Inflammatory macrophage (primary cell): ENCODE measurements around the gene APOL6.

Experiments used
- DNase-seq, 2 donors: peaks; one replicate each; pipeline ENCODE4 v3.0.0-alpha.2; 2020 to 2022
- total RNA-seq, 18 experiments: gene quantifications; one replicate each; lab custom pipeline; 2026; ENCODE audit warnings: mixed read lengths in 6 of 18, inconsistent platforms in 2 of 18; lab: John Stamatoyannopoulos, UW

The APOL6 gene
- 95.0 to 972 (median 190) reads per million in 18 experiments for total RNA-seq

- peak; percentile 81 to 87 for DNase-seq
Measured at GRCh38 chr22:35648066-35649025, at the start of gene APOL6. TSS of gene APOL6 (plus strand) at chr22:35648446. CDS start at chr22:35656426, 7,980 bp downstream.

- DNase-seq: peak; percentile 17 to 40
Measured at GRCh38 chr22:35599364-35599763, 48.9 kb upstream of the APOL6 start.

- DNase-seq: peak; percentile 60 to 84
Measured at GRCh38 chr22:35600476-35600875, 47.8 kb upstream of the APOL6 start.

GRCh38 chr22:35601013-35601580 lies 47.1 kb upstream of the APOL6 start:
- DNase-seq: no peak

GRCh38 chr22:35601743-35602615 lies 46.3 kb upstream of the APOL6 start:
- peak; percentile 96 to 97 for DNase-seq

- DNase-seq: peak; percentile 64 to 91
Measured at GRCh38 chr22:35604621-35605368, 43.5 kb upstream of the APOL6 start.

GRCh38 chr22:35605369-35605680 lies 42.9 kb upstream of the APOL6 start:
- DNase-seq: no peak

GRCh38 chr22:35605851-35606481 lies 42.3 kb upstream of the APOL6 start:
- DNase-seq: no peak

GRCh38 chr22:35606916-35607315 lies 41.3 kb upstream of the APOL6 start:
- DNase-seq: no peak

GRCh38 chr22:35608088-35608487 lies 40.2 kb upstream of the APOL6 start:
- DNase-seq: no peak

- no peak for DNase-seq
Measured at GRCh38 chr22:35609261-35609660, 39.0 kb upstream of the APOL6 start.

GRCh38 chr22:35609761-35610160 lies 38.5 kb upstream of the APOL6 start:
- no peak for DNase-seq

GRCh38 chr22:35610741-35611140 lies 37.5 kb upstream of the APOL6 start:
- DNase-seq: no peak

- no peak for DNase-seq
Measured at GRCh38 chr22:35611200-35611890, 36.9 kb upstream of the APOL6 start.

GRCh38 chr22:35611891-35612576 lies 36.2 kb upstream of the APOL6 start:
- peak; percentile 35 to 48 for DNase-seq

GRCh38 chr22:35612903-35613302 lies 35.3 kb upstream of the APOL6 start:
- DNase-seq: no peak

GRCh38 chr22:35614404-35614803 lies 33.8 kb upstream of the APOL6 start:
- no peak for DNase-seq

GRCh38 chr22:35615156-35615555 lies 33.1 kb upstream of the APOL6 start:
- DNase-seq: no peak

- DNase-seq: no peak
Measured at GRCh38 chr22:35616043-35616442, 32.2 kb upstream of the APOL6 start.

GRCh38 chr22:35617137-35617755 lies 31.0 kb upstream of the APOL6 start, which contains the start of gene MB:
TSS of gene MB (minus strand) at chr22:35617329. CDS start at chr22:35617257, 72 bp downstream.
- DNase-seq: no peak
